HepG2 (cell line): ENCODE results near the gene LRRC28. TPM values are rescaled to one million over a fixed set of nuclear protein-coding genes. Genes with fewer than 3 reads are reported as not detected.

Experiments used
- BCL6 ChIP-seq: IDR thresholded peaks from 2 replicates; pipeline ENCODE4 v1.6.1; 2016; ENCODE audit warnings: missing genetic modification reagents, missing compliant biosample characterization
- CHD2 ChIP-seq: IDR thresholded peaks from 2 replicates; pipeline ENCODE4 v1.6.1; 2011; ENCODE audit warnings: low read depth, low read length, improper control_type of control experiment
- ELF1 ChIP-seq: sonication (generic); formaldehyde crosslinking; IDR thresholded peaks from 2 replicates; pipeline ENCODE4 v1.4.0; 2020; ENCODE audit warnings: missing genetic modification reagents
- FOXA1 ChIP-seq, 2 experiments: fragments of 450-650 bp in 1 of 2; sonication (generic) in 1 of 2; formaldehyde crosslinking in 1 of 2; IDR thresholded peaks; 2 replicates each; pipeline versions ENCODE4 v1.4.0 to v1.6.1; 2016 to 2020; ENCODE audit warnings: missing genetic modification reagents in 1 of 2
- FOXP1 ChIP-seq, 2 experiments: fragments of 450-650 bp in 1 of 2; IDR thresholded peaks; 2 replicates each; pipeline ENCODE4 v1.6.1; 2017 to 2018; ENCODE audit warnings: antibody characterized with exemption in 1 of 2
- GATAD2A ChIP-seq: IDR thresholded peaks from 2 replicates; pipeline ENCODE4 v1.6.1; 2016
- HOXA9 ChIP-seq: sonication (generic); formaldehyde crosslinking; IDR thresholded peaks from 2 replicates; pipeline ENCODE4 v1.8.1; 2022; ENCODE audit warnings: missing genetic modification reagents, mild to moderate bottlenecking, moderate library complexity, borderline replicate concordance
- MAZ ChIP-seq, 2 experiments: sonication (generic) in 1 of 2; formaldehyde crosslinking in 1 of 2; IDR thresholded peaks; 2 replicates each; pipeline versions ENCODE4 v1.5.0 to v1.6.1; 2012 to 2020; ENCODE audit warnings: low read depth in 2 of 2, mild to moderate bottlenecking in 2 of 2, borderline replicate concordance in 1 of 2, improper control_type of control experiment in 1 of 2, low read length in 1 of 2, missing genetic modification reagents in 1 of 2, moderate library complexity in 1 of 2
- MIER2 ChIP-seq: IDR thresholded peaks from 2 replicates; pipeline ENCODE4 v1.6.1; 2016; ENCODE audit warnings: missing biosample characterization, missing genetic modification reagents
- RBAK ChIP-seq: sonication (generic); formaldehyde crosslinking; IDR thresholded peaks from 2 replicates; pipeline ENCODE4 v1.5.1; 2020; ENCODE audit warnings: mild to moderate bottlenecking, missing genetic modification reagents
- SMYD3 ChIP-seq: sonication (generic); formaldehyde crosslinking; IDR thresholded peaks from 2 replicates; pipeline ENCODE4 v1.8.1; 2023; ENCODE audit warnings: mild to moderate bottlenecking, missing genetic modification reagents
- STAG1 ChIP-seq: sonication (generic); formaldehyde crosslinking; IDR thresholded peaks from 2 replicates; pipeline ENCODE4 v1.4.0; 2020; ENCODE audit warnings: missing genetic modification reagents
- TEAD3 ChIP-seq: optimal IDR thresholded peaks from 2 replicates; pipeline ENCODE3; 2016; ENCODE audit warnings: borderline replicate concordance
- ZKSCAN8 ChIP-seq: IDR thresholded peaks from 2 replicates; pipeline ENCODE4 v1.6.1; 2016; ENCODE audit warnings: borderline replicate concordance, missing genetic modification reagents, missing compliant biosample characterization
- ZNF629 ChIP-seq: sonication (generic); formaldehyde crosslinking; conservative IDR thresholded peaks from 2 replicates; pipeline ENCODE4 v1.5.0; 2020; ENCODE audit warnings: missing genetic modification reagents
- ZNF652 ChIP-seq: IDR thresholded peaks from 2 replicates; pipeline ENCODE4 v1.6.1; 2016; ENCODE audit warnings: low read depth, borderline replicate concordance
- ZNF792 ChIP-seq: IDR thresholded peaks from 2 replicates; pipeline ENCODE4 v1.6.1; 2016
- ZSCAN9 ChIP-seq: IDR thresholded peaks from 2 replicates; pipeline ENCODE4 v1.6.1; 2016; ENCODE audit warnings: borderline replicate concordance
- polyA plus RNA-seq, 8 experiments: library from polyadenylated mRNA; depleted of rRNA in 3 of 8; stranded (reverse) in 7 of 8; unstranded in 1 of 8; fragments of >200 nt; fragmentation: Illumina TruSeq in 4 of 8; extraction: Trizol in 4 of 8; gene quantifications; 2 replicates each; pipeline versions ENCODE4 v1.2.1 to v1.2.3, GENCODE V29; 2011 to 2016; ENCODE audit warnings: low read depth in 4 of 8, missing spikeins in 1 of 8, mixed read lengths in 1 of 8; ENCODE audit not compliant: insufficient read depth in 1 of 8
- total RNA-seq, 5 experiments: library from RNA; depleted of rRNA; stranded (reverse); fragments of >200 nt; fragmentation: Illumina TruSeq; extraction: Trizol; gene quantifications; 2 replicates each; pipeline ENCODE4 v1.2.3, GENCODE V29; 2016; ENCODE audit warnings: low read depth in 1 of 5
- TF ChIP-seq, protein P1 (sequence below): IDR thresholded peaks from 2 replicates; pipeline ENCODE4 v1.6.1; 2012; ENCODE audit warnings: low read depth, low read length, improper control_type of control experiment
- TF ChIP-seq, protein P2 (sequence below): sonication (generic); formaldehyde crosslinking; IDR thresholded peaks from 2 replicates; pipeline ENCODE4 v1.5.0; 2020; ENCODE audit warnings: missing genetic modification reagents
- TF ChIP-seq, protein P3 (sequence below): sonication (generic); IDR thresholded peaks from 2 replicates; pipeline ENCODE4 v1.6.1; 2016; ENCODE audit warnings: low read depth, borderline replicate concordance
- TF ChIP-seq, protein P4 (sequence below): sonication (generic); formaldehyde crosslinking; IDR thresholded peaks from 2 replicates; pipeline ENCODE4 v1.5.1; 2020; ENCODE audit warnings: missing genetic modification reagents, mild to moderate bottlenecking, borderline replicate concordance
- TF ChIP-seq, protein P5 (sequence below): sonication (generic); formaldehyde crosslinking; IDR thresholded peaks from 2 replicates; pipeline ENCODE4 v1.4.0; 2020; ENCODE audit warnings: missing genetic modification reagents, borderline replicate concordance

Gene LRRC28
- total and polyA plus RNA-seq, 2 of the 13 experiments (the other 11 are each of a cell fraction or from before 2014, with no cell fraction given): 17.5 to 21.3 TPM

DNA sequence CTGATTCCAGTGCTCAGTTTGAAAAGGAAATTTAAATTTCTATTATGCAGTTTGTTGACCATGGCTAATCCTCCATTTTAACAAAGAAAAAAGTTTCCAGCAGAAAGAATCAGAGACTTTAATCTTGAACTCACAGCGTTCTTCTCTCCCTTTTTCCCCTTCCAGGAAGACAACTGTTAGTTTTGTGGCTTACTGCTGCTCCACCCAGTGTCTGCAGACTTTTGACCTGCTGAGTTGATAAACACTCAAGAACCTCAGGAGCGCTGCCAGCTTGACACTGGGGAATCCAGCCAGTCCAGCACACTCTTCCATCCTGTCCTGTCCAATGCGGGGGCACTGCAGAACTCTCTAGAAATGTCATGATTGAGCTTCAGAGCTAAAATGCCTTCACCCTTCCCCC, 134.6 kb downstream of the LRRC28 start (continued):
- TF ChIP-seq MAZ (IDR thresholded peaks at IDR 0.05; ENCODE audit: borderline replicate concordance, low read depth, low read length): no peak
- TF ChIP-seq MAZ (CRISPR knock-in tag; IDR thresholded peaks at IDR 0.05; ENCODE audit: low read depth): no peak
- TF ChIP-seq FOXP1 (IDR thresholded peaks at IDR 0.05): no peak
- peak; percentile 53; the same call in 1 of the 2 replicates for TF ChIP-seq FOXP1 (CRISPR knock-in tag; IDR thresholded peaks at IDR 0.05)
- TF ChIP-seq CHD2: no peak
- TF ChIP-seq ZNF652 (CRISPR knock-in tag): no peak
- TF ChIP-seq MIER2 (CRISPR knock-in tag): no peak
- TF ChIP-seq RBAK: no peak
- TF ChIP-seq BCL6 (CRISPR knock-in tag): peak; percentile 72
- TF ChIP-seq STAG1 (CRISPR knock-in tag): peak; percentile 47
- TF ChIP-seq, protein P1, sequence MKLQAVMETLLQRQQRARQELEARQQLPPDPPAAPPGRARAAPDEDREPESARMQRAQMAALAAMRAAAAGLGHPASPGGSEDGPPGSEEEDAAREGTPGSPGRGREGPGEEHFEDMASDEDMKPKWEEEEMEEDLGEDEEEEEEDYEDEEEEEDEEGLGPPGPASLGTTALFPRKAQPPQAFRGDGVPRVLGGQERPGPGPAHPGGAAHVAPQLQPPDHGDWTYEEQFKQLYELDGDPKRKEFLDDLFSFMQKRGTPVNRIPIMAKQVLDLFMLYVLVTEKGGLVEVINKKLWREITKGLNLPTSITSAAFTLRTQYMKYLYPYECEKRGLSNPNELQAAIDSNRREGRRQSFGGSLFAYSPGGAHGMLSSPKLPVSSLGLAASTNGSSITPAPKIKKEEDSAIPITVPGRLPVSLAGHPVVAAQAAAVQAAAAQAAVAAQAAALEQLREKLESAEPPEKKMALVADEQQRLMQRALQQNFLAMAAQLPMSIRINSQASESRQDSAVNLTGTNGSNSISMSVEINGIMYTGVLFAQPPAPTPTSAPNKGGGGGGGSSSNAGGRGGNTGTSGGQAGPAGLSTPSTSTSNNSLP: no peak
- no peak for TF ChIP-seq ZNF629 (CRISPR knock-in tag)
- TF ChIP-seq, protein P2, sequence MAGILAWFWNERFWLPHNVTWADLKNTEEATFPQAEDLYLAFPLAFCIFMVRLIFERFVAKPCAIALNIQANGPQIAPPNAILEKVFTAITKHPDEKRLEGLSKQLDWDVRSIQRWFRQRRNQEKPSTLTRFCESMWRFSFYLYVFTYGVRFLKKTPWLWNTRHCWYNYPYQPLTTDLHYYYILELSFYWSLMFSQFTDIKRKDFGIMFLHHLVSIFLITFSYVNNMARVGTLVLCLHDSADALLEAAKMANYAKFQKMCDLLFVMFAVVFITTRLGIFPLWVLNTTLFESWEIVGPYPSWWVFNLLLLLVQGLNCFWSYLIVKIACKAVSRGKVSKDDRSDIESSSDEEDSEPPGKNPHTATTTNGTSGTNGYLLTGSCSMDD (CRISPR knock-in tag): no peak
- TF ChIP-seq ZKSCAN8 (CRISPR knock-in tag): no peak
- TF ChIP-seq, protein P3, sequence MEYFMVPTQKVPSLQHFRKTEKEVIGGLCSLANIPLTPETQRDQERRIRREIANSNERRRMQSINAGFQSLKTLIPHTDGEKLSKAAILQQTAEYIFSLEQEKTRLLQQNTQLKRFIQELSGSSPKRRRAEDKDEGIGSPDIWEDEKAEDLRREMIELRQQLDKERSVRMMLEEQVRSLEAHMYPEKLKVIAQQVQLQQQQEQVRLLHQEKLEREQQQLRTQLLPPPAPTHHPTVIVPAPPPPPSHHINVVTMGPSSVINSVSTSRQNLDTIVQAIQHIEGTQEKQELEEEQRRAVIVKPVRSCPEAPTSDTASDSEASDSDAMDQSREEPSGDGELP: no peak; the same call in 1 of the 2 replicates
- no peak for TF ChIP-seq ZSCAN9 (CRISPR knock-in tag)
- TF ChIP-seq GATAD2A: peak; percentile 25; the same call in 1 of the 2 replicates
- TF ChIP-seq FOXA1 (IDR thresholded peaks at IDR 0.05): no peak
- no peak for TF ChIP-seq FOXA1 (CRISPR knock-in tag; IDR thresholded peaks at IDR 0.05)
- TF ChIP-seq, protein P4, sequence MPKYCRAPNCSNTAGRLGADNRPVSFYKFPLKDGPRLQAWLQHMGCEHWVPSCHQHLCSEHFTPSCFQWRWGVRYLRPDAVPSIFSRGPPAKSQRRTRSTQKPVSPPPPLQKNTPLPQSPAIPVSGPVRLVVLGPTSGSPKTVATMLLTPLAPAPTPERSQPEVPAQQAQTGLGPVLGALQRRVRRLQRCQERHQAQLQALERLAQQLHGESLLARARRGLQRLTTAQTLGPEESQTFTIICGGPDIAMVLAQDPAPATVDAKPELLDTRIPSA (CRISPR knock-in tag): no peak
- TF ChIP-seq ELF1 (CRISPR knock-in tag): no peak
- TF ChIP-seq SMYD3 (CRISPR knock-in tag): no peak
- no peak for TF ChIP-seq ZNF792
- TF ChIP-seq, protein P5, sequence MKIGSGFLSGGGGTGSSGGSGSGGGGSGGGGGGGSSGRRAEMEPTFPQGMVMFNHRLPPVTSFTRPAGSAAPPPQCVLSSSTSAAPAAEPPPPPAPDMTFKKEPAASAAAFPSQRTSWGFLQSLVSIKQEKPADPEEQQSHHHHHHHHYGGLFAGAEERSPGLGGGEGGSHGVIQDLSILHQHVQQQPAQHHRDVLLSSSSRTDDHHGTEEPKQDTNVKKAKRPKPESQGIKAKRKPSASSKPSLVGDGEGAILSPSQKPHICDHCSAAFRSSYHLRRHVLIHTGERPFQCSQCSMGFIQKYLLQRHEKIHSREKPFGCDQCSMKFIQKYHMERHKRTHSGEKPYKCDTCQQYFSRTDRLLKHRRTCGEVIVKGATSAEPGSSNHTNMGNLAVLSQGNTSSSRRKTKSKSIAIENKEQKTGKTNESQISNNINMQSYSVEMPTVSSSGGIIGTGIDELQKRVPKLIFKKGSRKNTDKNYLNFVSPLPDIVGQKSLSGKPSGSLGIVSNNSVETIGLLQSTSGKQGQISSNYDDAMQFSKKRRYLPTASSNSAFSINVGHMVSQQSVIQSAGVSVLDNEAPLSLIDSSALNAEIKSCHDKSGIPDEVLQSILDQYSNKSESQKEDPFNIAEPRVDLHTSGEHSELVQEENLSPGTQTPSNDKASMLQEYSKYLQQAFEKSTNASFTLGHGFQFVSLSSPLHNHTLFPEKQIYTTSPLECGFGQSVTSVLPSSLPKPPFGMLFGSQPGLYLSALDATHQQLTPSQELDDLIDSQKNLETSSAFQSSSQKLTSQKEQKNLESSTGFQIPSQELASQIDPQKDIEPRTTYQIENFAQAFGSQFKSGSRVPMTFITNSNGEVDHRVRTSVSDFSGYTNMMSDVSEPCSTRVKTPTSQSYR (CRISPR knock-in tag): no peak
- no peak for TF ChIP-seq HOXA9
- TF ChIP-seq TEAD3: peak; percentile 38
